B cell (primary cell): ENCODE results near the gene SPINK14. TPM values are rescaled to one million over a fixed set of nuclear protein-coding genes. Genes with fewer than 3 reads are reported as not detected.

Experiments used
- ATAC-seq: fragments of 200-7000 bp; cut with Tn5 transposase; one replicate; pipeline ENCODE4 v1.10.0; 2021; ENCODE audit warnings: low read depth, mild to moderate bottlenecking, moderate number of reproducible peaks, moderate library complexity
- CTCF ChIA-PET: fragments of 350-600 bp; sonication (Branson Sonifier 250); formaldehyde crosslinking; loops from one replicate; lab custom pipeline; 2021; ENCODE audit warnings: antibody characterized with exemption, inconsistent platforms; lab: Charles Lee
- POLR2A ChIA-PET: fragments of 350-600 bp; sonication (Branson Sonifier 250); formaldehyde crosslinking; loops from one replicate; lab custom pipeline; 2021; ENCODE audit warnings: antibody characterized with exemption; lab: Charles Lee
- DNase-seq: peaks from one replicate; pipeline ENCODE4 v3.0.0; 2013
- H2AFZ ChIP-seq: 2 replicates; pipeline ENCODE4 v1.6.1; 2012; ENCODE audit warnings: mild to moderate bottlenecking, low read depth, low read length; ENCODE audit not compliant: insufficient read depth, poor library complexity, severe bottlenecking
- H3K27ac ChIP-seq, 2 donors: 1 replicate in 1 of 2; 2 replicates in 1 of 2; pipeline ENCODE4 v1.5.1; 2012 to 2013; ENCODE audit warnings: low read length in 2 of 2, mild to moderate bottlenecking in 2 of 2, moderate library complexity in 1 of 2
- H3K27me3 ChIP-seq, 4 experiments: fragments of 200-600 bp in 1 of 4; sonication (generic) in 1 of 4; replicated peaks in 1 of 4; 1 replicate in 2 of 4; 2 replicates in 2 of 4; pipeline versions ENCODE4 v1.6.1 to v1.7.0; 2013 to 2016; ENCODE audit warnings: low read length in 3 of 4, mild to moderate bottlenecking in 2 of 4, mixed read lengths in 1 of 4, moderate library complexity in 1 of 4; ENCODE audit not compliant: insufficient read depth in 4 of 4, control insufficient read depth in 3 of 4; ENCODE audit errors: control extremely low read depth in 1 of 4
- H3K36me3 ChIP-seq, 2 experiments: replicated peaks in 1 of 2; 1 replicate in 1 of 2; 2 replicates in 1 of 2; pipeline versions ENCODE4 v1.6.1 to v1.7.1; 2013; ENCODE audit warnings: low read length in 1 of 2; ENCODE audit not compliant: insufficient read depth in 2 of 2, control insufficient read depth in 1 of 2; ENCODE audit errors: control extremely low read depth in 1 of 2, extremely low read depth in 1 of 2
- H3K4me1 ChIP-seq, 2 donors: fragments of 200-600 bp in 1 of 2; sonication (generic) in 1 of 2; 1 replicate in 1 of 2; 2 replicates in 1 of 2; pipeline versions ENCODE4 v1.5.1 to v1.6.1; 2013 to 2017; ENCODE audit warnings: low read length in 2 of 2; ENCODE audit not compliant: control insufficient read depth in 2 of 2, insufficient read depth in 2 of 2
- H3K4me2 ChIP-seq: replicated peaks from 2 replicates; pipeline ENCODE3; 2012; ENCODE audit warnings: mild to moderate bottlenecking, low read depth, low read length; ENCODE audit not compliant: poor library complexity, severe bottlenecking
- H3K4me3 ChIP-seq, 5 experiments: fragments of 200-600 bp in 1 of 5; sonication (generic) in 1 of 5; 1 replicate in 3 of 5; 2 replicates in 2 of 5; pipeline versions ENCODE4 v1.5.1 to v1.7.0; 2011 to 2016; ENCODE audit warnings: low read length in 4 of 5, mild to moderate bottlenecking in 4 of 5, low read depth in 2 of 5, control low read depth in 1 of 5, moderate library complexity in 1 of 5; ENCODE audit not compliant: insufficient read depth in 1 of 5; ENCODE audit errors: control extremely low read depth in 1 of 5, extremely low read depth in 1 of 5
- H3K79me2 ChIP-seq: fragments of 200-600 bp; sonication (generic); one replicate; pipeline ENCODE4 v1.6.0; 2016; ENCODE audit warnings: low read length; ENCODE audit not compliant: control insufficient read depth, insufficient read depth
- H3K9ac ChIP-seq: fragments of 200-600 bp; sonication (generic); 2 replicates; pipeline ENCODE4 v1.6.1; 2017; ENCODE audit warnings: mild to moderate bottlenecking, low read length, moderate library complexity
- H3K9me3 ChIP-seq, 3 donors: one replicate each; pipeline versions ENCODE4 v1.6.1 to v1.7.1; 2013; ENCODE audit warnings: low read length in 2 of 3; ENCODE audit not compliant: control insufficient read depth in 2 of 3, insufficient read depth in 1 of 3; ENCODE audit errors: control extremely low read depth in 1 of 3
- H4K20me1 ChIP-seq: 2 replicates; pipeline ENCODE4 v1.6.0; 2012; ENCODE audit warnings: mild to moderate bottlenecking, low read length; ENCODE audit not compliant: insufficient read depth, control insufficient read depth, poor library complexity, severe bottlenecking
- H3K27ac Mint-ChIP-seq: one replicate; pipeline ENCODE4 v1.8.0; 2021; ENCODE audit warnings: mixed read lengths
- H3K27me3 Mint-ChIP-seq: one replicate; pipeline ENCODE4 v1.8.0; 2021; ENCODE audit warnings: mixed read lengths
- H3K4me1 Mint-ChIP-seq: one replicate; pipeline ENCODE4 v1.8.0; 2021; ENCODE audit warnings: mixed read lengths
- H3K4me3 Mint-ChIP-seq: one replicate; pipeline ENCODE4 v1.8.0; 2021; ENCODE audit warnings: mixed read lengths
- H3K9me3 Mint-ChIP-seq: one replicate; pipeline ENCODE4 v1.8.0; 2022; ENCODE audit warnings: mixed read lengths; ENCODE audit not compliant: insufficient read depth
- EZH2 ChIP-seq: IDR thresholded peaks from 2 replicates; pipeline ENCODE4 v1.6.1; 2012; ENCODE audit warnings: borderline replicate concordance, low read depth, mild to moderate bottlenecking, moderate library complexity, low read length; ENCODE audit not compliant: insufficient read depth, poor library complexity, severe bottlenecking
- WGBS: methylation state at CpG from one replicate; pipeline ENCODE4 v1.1.5; 2013; ENCODE audit warnings: missing lambda C conversion rate; ENCODE audit not compliant: insufficient coverage; 5-methylcytosine and 5-hydroxymethylcytosine counted together
- intact Hi-C: fragments of 100-400 bp; cut with micrococcal nuclease; formaldehyde crosslinking; loops from one replicate; pipeline ENCODE4 v1.10.0; 2022
- polyA plus RNA-seq: library from polyadenylated mRNA; depleted of rRNA; stranded (reverse); fragments of >200 nt; gene quantifications from 2 replicates; pipeline ENCODE4 v1.2.3, GENCODE V29; 2012
- total RNA-seq, 2 donors: library from RNA; stranded (reverse); fragments of 120-200 nt in 1 of 2; gene quantifications; 1 replicate in 1 of 2; 2 replicates in 1 of 2; pipeline versions ENCODE4 v1.2.3 to v1.2.4, GENCODE V29; 2013 to 2022
- TF ChIP-seq, protein P1 (sequence below): fragments of 200-600 bp; IDR thresholded peaks from one replicate; pipeline ENCODE4 v1.8.0; 2022; ENCODE audit warnings: antibody characterized with exemption, mild to moderate bottlenecking

Gene SPINK14
- total and polyA plus RNA-seq, 2 donors (not counting 1 experiment from before 2014, with no cell fraction given), result not detected

DNA sequence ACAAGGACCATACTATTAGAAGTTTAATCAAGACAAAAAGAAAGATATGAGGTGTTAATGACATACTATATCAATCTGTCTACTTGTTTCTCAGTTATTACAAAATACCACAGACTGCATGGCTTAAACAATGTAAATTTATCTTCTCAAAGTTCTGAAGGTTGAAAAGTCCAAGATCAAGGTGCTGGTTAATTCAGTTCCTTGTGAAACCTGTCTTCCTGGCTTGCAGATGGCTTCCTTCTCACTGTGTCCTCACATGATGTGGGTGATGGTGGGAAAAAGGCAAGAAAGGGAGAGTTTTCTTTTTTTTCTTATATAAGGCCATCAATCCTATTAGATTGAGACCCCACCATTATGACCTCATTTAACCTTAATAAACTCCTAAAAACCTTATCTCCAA, 15.6 kb upstream of the SPINK14 start:
- no peaks in the 10 kb centered on the region for H3K4me1 Mint-ChIP-seq
- no peak overlapping the region for H3K4me3 Mint-ChIP-seq
- H3K4me2 ChIP-seq, result no peak overlapping the region
- no peak overlapping the region for H3K9ac ChIP-seq
- no peak overlapping the region for H2AFZ ChIP-seq
- H3K36me3 ChIP-seq, result no peaks in the 10 kb centered on the region
- H3K9me3 ChIP-seq, result no peaks in the 10 kb centered on the region
- no peaks in the 10 kb centered on the region for H3K27me3 ChIP-seq
- no peaks in the 10 kb centered on the region for H4K20me1 ChIP-seq
- H3K27ac ChIP-seq, result no peak overlapping the region
- intact Hi-C loops, result no loop called here
- peaks cover 4% of the 10 kb centered on the region for H3K9me3 Mint-ChIP-seq
- H3K4me3 ChIP-seq, result no peak overlapping the region
- POLR2A ChIA-PET, result no interaction called here
- CTCF ChIA-PET, result no interaction called here
- ATAC-seq (no peak), DNase-seq (no peak)
- H3K4me1 ChIP-seq, result no peaks in the 10 kb centered on the region
- TF ChIP-seq, protein P1, sequence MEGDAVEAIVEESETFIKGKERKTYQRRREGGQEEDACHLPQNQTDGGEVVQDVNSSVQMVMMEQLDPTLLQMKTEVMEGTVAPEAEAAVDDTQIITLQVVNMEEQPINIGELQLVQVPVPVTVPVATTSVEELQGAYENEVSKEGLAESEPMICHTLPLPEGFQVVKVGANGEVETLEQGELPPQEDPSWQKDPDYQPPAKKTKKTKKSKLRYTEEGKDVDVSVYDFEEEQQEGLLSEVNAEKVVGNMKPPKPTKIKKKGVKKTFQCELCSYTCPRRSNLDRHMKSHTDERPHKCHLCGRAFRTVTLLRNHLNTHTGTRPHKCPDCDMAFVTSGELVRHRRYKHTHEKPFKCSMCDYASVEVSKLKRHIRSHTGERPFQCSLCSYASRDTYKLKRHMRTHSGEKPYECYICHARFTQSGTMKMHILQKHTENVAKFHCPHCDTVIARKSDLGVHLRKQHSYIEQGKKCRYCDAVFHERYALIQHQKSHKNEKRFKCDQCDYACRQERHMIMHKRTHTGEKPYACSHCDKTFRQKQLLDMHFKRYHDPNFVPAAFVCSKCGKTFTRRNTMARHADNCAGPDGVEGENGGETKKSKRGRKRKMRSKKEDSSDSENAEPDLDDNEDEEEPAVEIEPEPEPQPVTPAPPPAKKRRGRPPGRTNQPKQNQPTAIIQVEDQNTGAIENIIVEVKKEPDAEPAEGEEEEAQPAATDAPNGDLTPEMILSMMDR, result no peak
- TF ChIP-seq EZH2, result no peak
- H3K79me2 ChIP-seq, result no peaks in the 10 kb centered on the region
- no peaks in the 10 kb centered on the region for H3K27me3 Mint-ChIP-seq
- no peak overlapping the region for H3K27ac Mint-ChIP-seq

DNA sequence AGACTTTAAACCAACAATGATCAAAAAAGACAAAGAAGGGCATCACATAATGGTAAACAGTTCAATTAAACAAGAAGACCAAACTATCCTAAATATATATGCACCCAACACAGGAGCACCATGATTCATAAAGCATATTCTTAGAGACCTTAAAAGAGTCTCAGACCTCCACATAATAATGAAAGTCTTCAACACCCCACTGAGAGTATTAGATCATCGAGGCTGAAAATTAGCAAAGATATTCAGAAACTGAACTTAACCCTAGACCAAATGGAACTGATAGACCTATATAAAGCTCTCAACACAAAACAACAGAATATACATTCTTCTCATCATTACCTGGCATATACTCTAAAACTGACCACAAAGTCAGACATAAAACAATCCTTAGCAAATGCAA, 11.7 kb upstream of the SPINK14 start:
- Histone ChIP-seq H3K4me3 (no peak overlapping the region), H3K4me1 (no peaks in the 10 kb centered on the region), H2AFZ (no peak overlapping the region), H3K79me2 (no peaks in the 10 kb centered on the region), H3K27me3 (no peaks in the 10 kb centered on the region), H3K36me3 (no peaks in the 10 kb centered on the region), H3K9me3 (no peaks in the 10 kb centered on the region), H4K20me1 (no peaks in the 10 kb centered on the region), H3K9ac (no peak overlapping the region), H3K4me2 (no peak overlapping the region), H3K27ac (no peak overlapping the region)
- no peak for TF ChIP-seq EZH2
- TF ChIP-seq, protein P1, result no peak
- no peak for DNase-seq
- Mint-ChIP-seq H3K4me3 (no peak overlapping the region), H3K4me1 (no peaks in the 10 kb centered on the region), H3K9me3 (peaks cover 5% of the 10 kb centered on the region), H3K27me3 (peaks cover 3% of the 10 kb centered on the region), H3K27ac (no peak overlapping the region)
- intact Hi-C loops, result no loop called here
- POLR2A ChIA-PET, result no interaction called here
- CTCF ChIA-PET, result no interaction called here
- 89% methylated on average over 1 of the region's 1 CpG for WGBS
- ATAC-seq, result no peak
